Endothelial cell of umbilical vein (primary cell): ENCODE results near the gene ZFP57.

ENCODE experiments used
- CTCF ChIP-seq, 2 donors: IDR thresholded peaks; 1 replicate in 1 of 2; 2 replicates in 1 of 2; pipeline ENCODE4 v1.5.1; 2011; ENCODE audit warnings: low read length in 2 of 2, mild to moderate bottlenecking in 2 of 2, moderate library complexity in 2 of 2, control low read depth in 1 of 2, inconsistent platforms in 1 of 2, low read depth in 1 of 2; ENCODE audit not compliant: insufficient read depth in 1 of 2; ENCODE audit errors: extremely low read depth in 1 of 2
- POLR2AphosphoS5 ChIP-seq: IDR thresholded peaks from 2 replicates; pipeline ENCODE4 v1.6.1; 2012; ENCODE audit warnings: low read depth, mild to moderate bottlenecking, control low read depth, low read length, moderate library complexity; ENCODE audit not compliant: insufficient read depth

- no peak for TF ChIP-seq CTCF (IDR thresholded peaks at IDR 0.05; ENCODE audit: extremely low read depth in 1 of 2, insufficient read depth in 1 of 2, low read depth in 1 of 2, low read length in 2 of 2)
- TF ChIP-seq POLR2AphosphoS5 = no peak
Measured at GRCh38 chr6:29680416-29680815, 536 bp downstream of the ZFP57 start.
